Upper lobe of left lung (tissue), 6 donors: ENCODE data around the gene TRIM29. TPM values are rescaled to one million over a fixed set of nuclear protein-coding genes. Genes with fewer than 3 reads are reported as not detected.
"Not testable (repeated sequence)": the region's sequence is repeated elsewhere in the genome, so short reads cannot be mapped to it uniquely, and the experiment has no call there.

Source experiments
- ATAC-seq, 2 donors: fragments of 200-7000 bp; cut with Tn5 transposase; one replicate each; pipeline ENCODE4 v1.9.1; 2022; ENCODE audit warnings: mild to moderate bottlenecking in 2 of 2, moderate library complexity in 2 of 2; ENCODE audit not compliant: low FRiP score in 2 of 2
- DNase-seq, 2 donors: peaks; one replicate each; pipeline ENCODE4 v3.0.0-alpha.2; 2019 to 2020
- H3K27ac ChIP-seq, 4 donors: fragments of 200-600 bp; sonication (generic); one replicate each; pipeline ENCODE4 v1.5.1; 2016 to 2019
- H3K27me3 ChIP-seq, 4 donors: fragments of 200-600 bp; sonication (generic); one replicate each; pipeline ENCODE4 v1.5.1; 2017 to 2019
- H3K36me3 ChIP-seq, 4 donors: fragments of 200-600 bp; sonication (generic); one replicate each; pipeline ENCODE4 v1.5.1; 2016 to 2019
- H3K4me1 ChIP-seq, 4 donors: fragments of 200-600 bp; sonication (generic); one replicate each; pipeline ENCODE4 v1.5.1; 2018 to 2019
- H3K4me3 ChIP-seq, 4 donors: fragments of 200-600 bp; sonication (generic); one replicate each; pipeline ENCODE4 v1.5.1; 2017 to 2019; ENCODE audit warnings: mild to moderate bottlenecking in 2 of 4, moderate library complexity in 1 of 4
- H3K9me3 ChIP-seq, 4 donors: fragments of 200-600 bp; sonication (generic); one replicate each; pipeline ENCODE4 v1.5.1; 2018 to 2019
- EP300 ChIP-seq, 4 donors: sonication (generic); formaldehyde crosslinking; IDR thresholded peaks; one replicate each; pipeline ENCODE4 v1.5.1; 2017; ENCODE audit warnings: antibody characterized with exemption in 4 of 4, control low read depth in 2 of 4
- POLR2A ChIP-seq, 4 donors: fragments of 450-650 bp; IDR thresholded peaks; one replicate each; pipeline ENCODE4 v1.5.1; 2016 to 2017; ENCODE audit warnings: antibody characterized with exemption in 4 of 4, mild to moderate bottlenecking in 2 of 4
- POLR2AphosphoS5 ChIP-seq, 2 donors: sonication (generic); formaldehyde crosslinking; IDR thresholded peaks; one replicate each; pipeline ENCODE4 v1.5.1; 2017; ENCODE audit warnings: antibody characterized with exemption in 2 of 2
- WGBS, 2 donors: methylation state at CpG; one replicate each; pipeline ENCODE4 v1.1.5; 2017 to 2018; 5-methylcytosine and 5-hydroxymethylcytosine counted together
- total RNA-seq, 6 donors: library from RNA; depleted of rRNA in 4 of 6; stranded (reverse); fragments of >200 nt in 4 of 6; gene quantifications; one replicate each; pipeline versions ENCODE4 v1.1.0 to v1.2.1, GENCODE V29; 2016 to 2021
- TF ChIP-seq, protein P1 (sequence below), 6 experiments: fragments of 450-650 bp in 4 of 6; fragments of 200-600 bp in 2 of 6; sonication (generic) in 2 of 6; IDR thresholded peaks; one replicate each; pipeline ENCODE4 v1.5.1; 2016 to 2019; ENCODE audit warnings: antibody characterized with exemption in 6 of 6
- donor health status: DM: no; HTN: no; CAD: no; lungs with moderate emphysema.
- donor health status: DM: no; HTN: yes; CAD: no; lungs with severe emphysema.

Gene TRIM29
- total RNA-seq, 6 donors from 2014 or later: 2.3 to 36.7 (median 8.4) TPM

- no peaks in the 10 kb centered on the region for H3K27me3 ChIP-seq
- no peaks in the 10 kb centered on the region for H3K36me3 ChIP-seq
- DNase-seq (no peak), ATAC-seq (peak; percentile 10 to 61)
- no peak overlapping the region for H3K4me3 ChIP-seq
- no peak for TF ChIP-seq EP300 (IDR thresholded peaks at IDR 0.05)
- TF ChIP-seq POLR2AphosphoS5 (IDR thresholded peaks at IDR 0.05): no peak
- TF ChIP-seq, protein P1, sequence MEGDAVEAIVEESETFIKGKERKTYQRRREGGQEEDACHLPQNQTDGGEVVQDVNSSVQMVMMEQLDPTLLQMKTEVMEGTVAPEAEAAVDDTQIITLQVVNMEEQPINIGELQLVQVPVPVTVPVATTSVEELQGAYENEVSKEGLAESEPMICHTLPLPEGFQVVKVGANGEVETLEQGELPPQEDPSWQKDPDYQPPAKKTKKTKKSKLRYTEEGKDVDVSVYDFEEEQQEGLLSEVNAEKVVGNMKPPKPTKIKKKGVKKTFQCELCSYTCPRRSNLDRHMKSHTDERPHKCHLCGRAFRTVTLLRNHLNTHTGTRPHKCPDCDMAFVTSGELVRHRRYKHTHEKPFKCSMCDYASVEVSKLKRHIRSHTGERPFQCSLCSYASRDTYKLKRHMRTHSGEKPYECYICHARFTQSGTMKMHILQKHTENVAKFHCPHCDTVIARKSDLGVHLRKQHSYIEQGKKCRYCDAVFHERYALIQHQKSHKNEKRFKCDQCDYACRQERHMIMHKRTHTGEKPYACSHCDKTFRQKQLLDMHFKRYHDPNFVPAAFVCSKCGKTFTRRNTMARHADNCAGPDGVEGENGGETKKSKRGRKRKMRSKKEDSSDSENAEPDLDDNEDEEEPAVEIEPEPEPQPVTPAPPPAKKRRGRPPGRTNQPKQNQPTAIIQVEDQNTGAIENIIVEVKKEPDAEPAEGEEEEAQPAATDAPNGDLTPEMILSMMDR (IDR thresholded peaks at IDR 0.05): no peak
- no peak for TF ChIP-seq POLR2A (IDR thresholded peaks at IDR 0.05)
- H3K4me1 ChIP-seq: no peaks in the 10 kb centered on the region
- 75 to 76% methylated on average over 14 of the region's 14 CpGs for WGBS, 2 donors
- H3K9me3 ChIP-seq: no peaks in the 10 kb centered on the region
- H3K27ac ChIP-seq: no peak overlapping the region
Observed at GRCh38 chr11:120146413-120147093, 8.6 kb upstream of the TRIM29 start.

- ATAC-seq: no peak
Observed at GRCh38 chr11:120144501-120144900, 6.6 kb upstream of the TRIM29 start.

DNA sequence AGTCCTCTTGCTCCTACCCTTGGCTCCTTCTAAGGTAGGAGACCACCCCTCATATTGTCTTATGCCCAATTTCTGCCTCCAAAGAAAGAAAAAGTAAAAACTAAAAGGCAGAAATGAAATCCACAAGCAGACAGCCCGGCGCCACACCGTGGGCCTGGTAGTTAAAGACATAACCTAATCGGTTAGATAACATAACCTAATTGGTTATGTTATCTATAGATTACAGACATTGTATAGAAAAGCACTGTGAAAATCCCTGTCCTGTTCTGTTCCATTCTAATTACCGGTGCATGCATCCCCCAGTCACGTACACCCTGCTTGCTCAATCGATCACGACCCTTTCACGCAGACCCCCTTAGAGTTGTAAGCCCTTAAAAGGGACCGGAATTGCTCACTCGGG is 5.6 kb upstream of the TRIM29 start:
- H3K4me3 ChIP-seq, ATAC-seq, H3K36me3 ChIP-seq, H3K4me1 ChIP-seq, H3K27ac ChIP-seq, H3K27me3 ChIP-seq, DNase-seq, H3K9me3 ChIP-seq: not testable (repeated sequence)
- WGBS, 2 donors: 88% methylated on average over 11 of the region's 11 CpGs

More at GRCh38 chr11:120144501-120144900, 6.6 kb upstream of the TRIM29 start:
- H3K4me3 ChIP-seq: no peak overlapping the region
- WGBS, 2 donors: 58 to 62% methylated on average over 8 of the region's 8 CpGs
- no peaks in the 10 kb centered on the region for H3K27me3 ChIP-seq
- no peak for DNase-seq
- no peak overlapping the region for H3K27ac ChIP-seq
- no peaks in the 10 kb centered on the region for H3K4me1 ChIP-seq
- TF ChIP-seq POLR2AphosphoS5 (IDR thresholded peaks at IDR 0.05) (no peak), EP300 (IDR thresholded peaks at IDR 0.05) (no peak), POLR2A (IDR thresholded peaks at IDR 0.05) (no peak)
- TF ChIP-seq, protein P1 (IDR thresholded peaks at IDR 0.05): no peak
- no peaks in the 10 kb centered on the region for H3K9me3 ChIP-seq
- no peaks in the 10 kb centered on the region for H3K36me3 ChIP-seq

- no peaks in the 10 kb centered on the region for H3K27me3 ChIP-seq
- no peak for TF ChIP-seq POLR2A (IDR thresholded peaks at IDR 0.05)
- TF ChIP-seq, protein P1 (IDR thresholded peaks at IDR 0.05): no peak
- TF ChIP-seq EP300 (IDR thresholded peaks at IDR 0.05): no peak
- no peak for TF ChIP-seq POLR2AphosphoS5 (IDR thresholded peaks at IDR 0.05)
- no peaks in the 10 kb centered on the region for H3K9me3 ChIP-seq
- no peaks in the 10 kb centered on the region for H3K4me1 ChIP-seq
- ATAC-seq (no peak), DNase-seq (no peak)
- H3K27ac ChIP-seq: no peak overlapping the region
- H3K4me3 ChIP-seq: no peak overlapping the region
- H3K36me3 ChIP-seq: no peaks in the 10 kb centered on the region
- WGBS, 2 donors: 87 to 89% methylated on average over 9 of the region's 9 CpGs
Observed at GRCh38 chr11:120142441-120143100, 4.7 kb upstream of the TRIM29 start.

DNA sequence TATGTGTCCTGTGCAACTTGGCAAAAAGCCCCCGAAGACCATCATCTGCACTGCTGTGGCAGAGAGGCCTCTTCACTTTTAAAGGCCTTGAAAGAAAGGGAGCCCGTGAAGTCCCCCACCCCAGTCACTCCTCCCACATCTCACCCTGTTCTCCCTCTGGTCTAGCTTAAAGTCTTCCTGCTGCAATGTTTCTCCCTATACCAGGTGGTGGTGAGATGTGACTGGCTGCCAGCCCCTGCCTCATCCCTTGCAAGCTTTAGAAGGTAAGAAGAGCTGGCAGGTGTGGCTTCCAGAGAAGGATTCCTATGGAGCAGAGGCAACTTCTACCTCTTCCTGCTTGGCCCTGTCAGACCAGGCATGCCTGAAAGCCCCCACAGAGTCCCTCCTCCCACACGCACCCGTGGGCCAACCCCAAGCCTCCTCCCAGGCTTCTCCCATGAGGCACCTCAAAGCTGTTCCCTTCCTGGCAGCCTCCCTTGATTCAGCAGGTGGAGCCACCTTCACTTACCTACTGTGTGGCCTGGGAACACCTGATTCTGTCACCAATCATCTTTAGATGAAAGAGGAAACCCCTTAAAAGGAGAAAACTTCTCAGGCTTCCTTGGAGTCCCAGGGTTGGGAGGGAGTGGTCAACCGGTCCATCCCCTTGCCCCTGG is 4.0 kb upstream of the TRIM29 start:
- TF ChIP-seq, protein P1 (IDR thresholded peaks at IDR 0.05): no peak
- TF ChIP-seq POLR2A (IDR thresholded peaks at IDR 0.05): no peak
- TF ChIP-seq POLR2AphosphoS5 (IDR thresholded peaks at IDR 0.05): no peak
- no peak for TF ChIP-seq EP300 (IDR thresholded peaks at IDR 0.05)
- H3K4me1 ChIP-seq: no peaks in the 10 kb centered on the region
- no peaks in the 10 kb centered on the region for H3K9me3 ChIP-seq
- no peak overlapping the region for H3K4me3 ChIP-seq
- H3K36me3 ChIP-seq: no peaks in the 10 kb centered on the region
- no peaks in the 10 kb centered on the region for H3K27me3 ChIP-seq
- WGBS, 2 donors: 45 to 68% methylated on average over 4 to 5 of the region's 5 CpGs
- no peak overlapping the region for H3K27ac ChIP-seq
- ATAC-seq (no peak), DNase-seq (no peak)
